ENCODE data around the gene KMT2C. TPM values are rescaled to one million over a fixed set of nuclear protein-coding genes. Genes with fewer than 3 reads are reported as not detected.

The KMT2C gene
- total and polyA plus RNA-seq, 10 of the 15 experiments (the other 5 are each of a cell fraction or from before 2014, with no cell fraction given) = 3.3 to 45.2 (median 19.2) TPM

DNA sequence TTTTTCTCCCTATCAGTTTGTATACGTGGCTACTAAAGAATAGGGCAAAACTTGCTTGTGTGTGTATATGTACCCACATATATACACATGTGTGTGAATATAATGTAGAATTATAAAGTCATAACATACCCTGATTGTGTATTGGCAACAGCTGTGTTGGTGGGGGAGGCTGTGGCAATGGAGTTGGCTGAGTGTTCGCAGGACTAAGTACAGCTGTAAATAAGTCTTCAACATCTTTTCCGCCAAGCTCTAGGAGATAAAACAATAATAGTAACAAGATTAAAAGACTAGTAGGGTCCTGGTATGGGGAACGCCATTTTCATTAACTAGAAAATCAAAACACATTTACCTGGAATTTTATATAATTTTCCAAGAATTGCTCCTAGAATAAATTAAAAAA, 241.9 kb downstream of the KMT2C start:
- Histone ChIP-seq H3K9ac (ENCODE audit: control insufficient read depth, insufficient read depth, low read length) (no peak overlapping the region), H3K4me1 (ENCODE audit: control insufficient read depth, insufficient read depth, low read length) (no peaks in the 10 kb centered on the region), H3K4me2 (ENCODE audit: control insufficient read depth, insufficient read depth) (no peak overlapping the region), H3K9me3 (replicated peaks; ENCODE audit: control insufficient read depth, insufficient read depth, low read length) (no peaks in the 10 kb centered on the region), H3K36me3 (ENCODE audit: control insufficient read depth in 2 of 2, insufficient read depth in 2 of 2, low read length in 1 of 2) (peaks cover 5 to 31% of the 10 kb centered on the region in 2 experiments), H4K20me1 (ENCODE audit: control insufficient read depth, insufficient read depth) (no peaks in the 10 kb centered on the region), H3K4me3 (no peak overlapping the region), H3K79me2 (ENCODE audit: control insufficient read depth, insufficient read depth, low read length) (no peaks in the 10 kb centered on the region), H3K27ac (ENCODE audit: control insufficient read depth, insufficient read depth) (no peak overlapping the region), H3K27me3 (replicated peaks in 1 of 2; ENCODE audit: control insufficient read depth in 2 of 2, insufficient read depth in 2 of 2, low read length in 1 of 2) (no peaks in the 10 kb centered on the region), H2AFZ (ENCODE audit: control insufficient read depth, low read depth, low read length) (no peak overlapping the region)
- BruUV-seq (replicated peaks) = no TSS peak
- intact Hi-C loops (cut with micrococcal nuclease; ENCODE audit: unreplicated experiment) (no loop called here), in situ Hi-C loops (cut with MboI) (no loop called here)
- ChIA-PET CTCF (interaction anchor here (1.5 to 1.6 kb wide), 2 partner anchors 20 to 35 kb away, joined by 3 read pairs; no protein-coding TSS in a partner anchor), POLR2A (no interaction called here), SMC1A (ENCODE audit: uncharacterized antibody, unreplicated experiment) (interaction anchor here (0.6 to 1.2 kb wide), 2 partner anchors 9 to 187 kb away, joined by 3 to 4 read pairs; no protein-coding TSS in a partner anchor), RAD21 (ENCODE audit: unreplicated experiment) (interaction anchor here (0.8 kb wide), 1 partner anchor 513 kb away, joined by 3 read pairs; no protein-coding TSS in a partner anchor)
- 97% methylated on average over 4 of the region's 4 CpGs for WGBS (ENCODE audit: insufficient coverage, insufficient replicate concordance, low lambda C conversion rate, missing lambda C conversion rate)
- TF ChIP-seq RFX5 (IDR thresholded peaks at IDR 0.05; ENCODE audit: low read depth, low read length) (no peak), SMC3 (IDR thresholded peaks at IDR 0.05; ENCODE audit: borderline replicate concordance, low read length) (no peak), JUND (IDR thresholded peaks at IDR 0.05; ENCODE audit: low read depth, low read length) (no peak), HDGF (IDR thresholded peaks at IDR 0.05) (no peak), SP1 (IDR thresholded peaks at IDR 0.05; ENCODE audit: low read depth, low read length) (no peak), ZBED1 (IDR thresholded peaks at IDR 0.05; ENCODE audit: borderline replicate concordance) (no peak), LARP7 (IDR thresholded peaks at IDR 0.05) (no peak), HDAC2 (IDR thresholded peaks at IDR 0.05) (no peak), SMAD1 (IDR thresholded peaks at IDR 0.05; ENCODE audit: low read depth, partially characterized antibody) (no peak), BRCA1 (IDR thresholded peaks at IDR 0.05; ENCODE audit: low read depth, low read length) (no peak), TAF1 (IDR thresholded peaks at IDR 0.05; ENCODE audit: borderline replicate concordance, low read depth, low read length) (no peak), MEF2A (IDR thresholded peaks at IDR 0.05; ENCODE audit: insufficient read depth, low read depth, low read length) (no peak), ZNF207 (IDR thresholded peaks at IDR 0.05; ENCODE audit: borderline replicate concordance) (no peak), SMARCA5 (IDR thresholded peaks at IDR 0.05) (no peak)
- TF ChIP-seq, protein P1, sequence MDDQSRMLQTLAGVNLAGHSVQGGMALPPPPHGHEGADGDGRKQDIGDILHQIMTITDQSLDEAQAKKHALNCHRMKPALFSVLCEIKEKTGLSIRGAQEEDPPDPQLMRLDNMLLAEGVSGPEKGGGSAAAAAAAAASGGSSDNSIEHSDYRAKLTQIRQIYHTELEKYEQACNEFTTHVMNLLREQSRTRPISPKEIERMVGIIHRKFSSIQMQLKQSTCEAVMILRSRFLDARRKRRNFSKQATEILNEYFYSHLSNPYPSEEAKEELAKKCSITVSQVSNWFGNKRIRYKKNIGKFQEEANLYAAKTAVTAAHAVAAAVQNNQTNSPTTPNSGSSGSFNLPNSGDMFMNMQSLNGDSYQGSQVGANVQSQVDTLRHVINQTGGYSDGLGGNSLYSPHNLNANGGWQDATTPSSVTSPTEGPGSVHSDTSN (IDR thresholded peaks at IDR 0.05; ENCODE audit: insufficient replicate concordance, low read depth, low read length) = no peak
- TF ChIP-seq, protein P2, sequence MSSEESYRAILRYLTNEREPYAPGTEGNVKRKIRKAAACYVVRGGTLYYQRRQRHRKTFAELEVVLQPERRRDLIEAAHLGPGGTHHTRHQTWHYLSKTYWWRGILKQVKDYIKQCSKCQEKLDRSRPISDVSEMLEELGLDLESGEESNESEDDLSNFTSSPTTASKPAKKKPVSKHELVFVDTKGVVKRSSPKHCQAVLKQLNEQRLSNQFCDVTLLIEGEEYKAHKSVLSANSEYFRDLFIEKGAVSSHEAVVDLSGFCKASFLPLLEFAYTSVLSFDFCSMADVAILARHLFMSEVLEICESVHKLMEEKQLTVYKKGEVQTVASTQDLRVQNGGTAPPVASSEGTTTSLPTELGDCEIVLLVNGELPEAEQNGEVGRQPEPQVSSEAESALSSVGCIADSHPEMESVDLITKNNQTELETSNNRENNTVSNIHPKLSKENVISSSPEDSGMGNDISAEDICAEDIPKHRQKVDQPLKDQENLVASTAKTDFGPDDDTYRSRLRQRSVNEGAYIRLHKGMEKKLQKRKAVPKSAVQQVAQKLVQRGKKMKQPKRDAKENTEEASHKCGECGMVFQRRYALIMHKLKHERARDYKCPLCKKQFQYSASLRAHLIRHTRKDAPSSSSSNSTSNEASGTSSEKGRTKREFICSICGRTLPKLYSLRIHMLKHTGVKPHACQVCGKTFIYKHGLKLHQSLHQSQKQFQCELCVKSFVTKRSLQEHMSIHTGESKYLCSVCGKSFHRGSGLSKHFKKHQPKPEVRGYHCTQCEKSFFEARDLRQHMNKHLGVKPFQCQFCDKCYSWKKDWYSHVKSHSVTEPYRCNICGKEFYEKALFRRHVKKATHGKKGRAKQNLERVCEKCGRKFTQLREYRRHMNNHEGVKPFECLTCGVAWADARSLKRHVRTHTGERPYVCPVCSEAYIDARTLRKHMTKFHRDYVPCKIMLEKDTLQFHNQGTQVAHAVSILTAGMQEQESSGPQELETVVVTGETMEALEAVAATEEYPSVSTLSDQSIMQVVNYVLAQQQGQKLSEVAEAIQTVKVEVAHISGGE (CRISPR knock-in tag; IDR thresholded peaks at IDR 0.05) = no peak
- TF ChIP-seq, protein P3, sequence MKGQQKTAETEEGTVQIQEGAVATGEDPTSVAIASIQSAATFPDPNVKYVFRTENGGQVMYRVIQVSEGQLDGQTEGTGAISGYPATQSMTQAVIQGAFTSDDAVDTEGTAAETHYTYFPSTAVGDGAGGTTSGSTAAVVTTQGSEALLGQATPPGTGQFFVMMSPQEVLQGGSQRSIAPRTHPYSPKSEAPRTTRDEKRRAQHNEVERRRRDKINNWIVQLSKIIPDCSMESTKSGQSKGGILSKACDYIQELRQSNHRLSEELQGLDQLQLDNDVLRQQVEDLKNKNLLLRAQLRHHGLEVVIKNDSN (IDR thresholded peaks at IDR 0.05; ENCODE audit: borderline replicate concordance, extremely low read length, insufficient read depth, low read depth, low read length) = no peak
- TF ChIP-seq, protein P4, sequence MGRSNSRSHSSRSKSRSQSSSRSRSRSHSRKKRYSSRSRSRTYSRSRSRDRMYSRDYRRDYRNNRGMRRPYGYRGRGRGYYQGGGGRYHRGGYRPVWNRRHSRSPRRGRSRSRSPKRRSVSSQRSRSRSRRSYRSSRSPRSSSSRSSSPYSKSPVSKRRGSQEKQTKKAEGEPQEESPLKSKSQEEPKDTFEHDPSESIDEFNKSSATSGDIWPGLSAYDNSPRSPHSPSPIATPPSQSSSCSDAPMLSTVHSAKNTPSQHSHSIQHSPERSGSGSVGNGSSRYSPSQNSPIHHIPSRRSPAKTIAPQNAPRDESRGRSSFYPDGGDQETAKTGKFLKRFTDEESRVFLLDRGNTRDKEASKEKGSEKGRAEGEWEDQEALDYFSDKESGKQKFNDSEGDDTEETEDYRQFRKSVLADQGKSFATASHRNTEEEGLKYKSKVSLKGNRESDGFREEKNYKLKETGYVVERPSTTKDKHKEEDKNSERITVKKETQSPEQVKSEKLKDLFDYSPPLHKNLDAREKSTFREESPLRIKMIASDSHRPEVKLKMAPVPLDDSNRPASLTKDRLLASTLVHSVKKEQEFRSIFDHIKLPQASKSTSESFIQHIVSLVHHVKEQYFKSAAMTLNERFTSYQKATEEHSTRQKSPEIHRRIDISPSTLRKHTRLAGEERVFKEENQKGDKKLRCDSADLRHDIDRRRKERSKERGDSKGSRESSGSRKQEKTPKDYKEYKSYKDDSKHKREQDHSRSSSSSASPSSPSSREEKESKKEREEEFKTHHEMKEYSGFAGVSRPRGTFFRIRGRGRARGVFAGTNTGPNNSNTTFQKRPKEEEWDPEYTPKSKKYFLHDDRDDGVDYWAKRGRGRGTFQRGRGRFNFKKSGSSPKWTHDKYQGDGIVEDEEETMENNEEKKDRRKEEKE (IDR thresholded peaks at IDR 0.05) = no peak
- no peak for ATAC-seq
- DNase-seq (ENCODE audit: low read depth, low spot score) = no peak
- no peak for FAIRE-seq

Measured in GM12878 (cell line).